DOHH2 (cell line): Measurements from ENCODE around the gene CYP4A22.

Source experiments
- CTCF ChIP-seq: fragments of 200-600 bp; sonication (generic); IDR thresholded peaks from one replicate; pipeline ENCODE4 v1.5.1; 2014; ENCODE audit warnings: antibody characterized with exemption, mild to moderate bottlenecking, low read depth, low read length; ENCODE audit not compliant: poor library complexity, severe bottlenecking
- EZH2phosphoT487 ChIP-seq: fragments of 200-600 bp; sonication (generic); IDR thresholded peaks from 2 replicates; pipeline ENCODE4 v1.6.1; 2017; ENCODE audit warnings: borderline replicate concordance, mild to moderate bottlenecking, antibody characterized with exemption, low read length, moderate library complexity, mixed read lengths

DNA sequence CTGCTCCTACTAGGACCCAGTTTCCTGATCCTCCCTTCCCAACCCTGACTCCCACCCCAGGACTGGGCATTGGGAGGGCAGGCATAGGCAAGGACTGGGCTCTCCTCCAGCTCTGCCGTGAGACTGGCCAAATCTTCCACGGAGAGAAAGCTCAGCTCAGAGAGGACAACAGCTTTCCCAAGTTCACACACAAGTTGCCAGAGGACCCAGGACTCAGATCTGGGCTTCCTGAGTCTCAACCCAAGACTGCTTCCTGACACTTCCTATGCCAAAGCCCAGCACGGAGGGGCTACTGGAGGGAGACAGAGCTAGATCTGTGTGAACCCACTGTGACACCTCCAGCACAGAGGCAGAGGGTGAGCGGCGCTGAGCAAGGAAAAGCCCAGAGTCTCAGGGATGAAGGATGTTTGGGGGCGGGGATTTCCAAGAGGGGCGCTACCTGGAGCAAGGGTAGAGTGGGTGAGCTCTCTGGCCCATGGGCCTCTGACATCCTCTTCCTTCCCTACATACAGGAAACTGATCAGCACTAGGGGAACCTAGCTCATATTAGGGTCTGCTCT is 45.5 kb downstream of the CYP4A22 start:
- TF ChIP-seq CTCF (no peak), EZH2phosphoT487 (no peak)
